VCaP (cell line): Measurements from ENCODE around the gene RCC2.
A peak's percentile ranks its signal among the peaks of the same experiment; 100 is the strongest.

Experiments used
- H3K27ac ChIP-seq: fragments of 450-650 bp; 2 replicates; pipeline ENCODE4 v1.5.1; 2017
- CTCF ChIP-seq: fragments of 450-650 bp; conservative IDR thresholded peaks from 2 replicates; pipeline ENCODE4 v1.5.1; 2017; ENCODE audit warnings: mild to moderate bottlenecking, moderate library complexity

Gene RCC2

DNA sequence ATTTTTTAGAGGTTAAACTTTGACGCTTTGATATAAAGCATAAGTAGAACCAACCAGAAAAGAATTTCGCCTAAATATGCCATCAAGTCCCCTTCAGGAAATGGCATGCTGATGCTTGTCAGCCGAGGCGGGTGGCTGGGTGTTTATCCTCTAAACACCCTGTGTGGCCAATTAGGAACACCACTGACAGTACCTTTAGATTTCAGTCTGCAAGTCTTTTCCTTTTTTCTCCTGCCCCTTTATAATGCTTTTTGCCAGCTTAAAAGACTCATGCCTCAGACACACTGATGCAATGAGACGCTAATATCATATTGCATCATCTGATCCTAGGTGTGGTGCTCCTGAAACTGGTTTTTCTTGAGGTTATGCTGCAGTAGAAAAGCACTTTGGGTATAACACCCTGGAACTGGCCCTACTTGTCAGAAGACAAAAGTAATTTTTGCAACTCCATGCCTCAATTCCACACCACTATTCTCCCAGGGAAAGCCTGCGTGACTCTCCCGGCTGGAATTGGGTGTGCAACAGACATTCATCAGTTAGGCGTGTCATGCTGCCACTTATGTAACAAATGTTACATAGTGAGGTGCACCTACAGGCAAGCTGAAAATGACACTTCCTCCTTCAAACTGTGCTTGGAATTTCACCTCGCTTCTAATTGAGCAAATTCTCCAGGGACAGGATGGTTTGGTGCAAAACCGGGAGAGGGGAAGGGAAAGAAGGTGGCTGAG is 2.0 kb upstream of the RCC2 start:
- peak overlapping the region; percentile 1; the same call in 1 of the 2 replicates for H3K27ac ChIP-seq

GRCh38 chr1:17440827-17441168 is 1.3 kb upstream of the RCC2 start:
- H3K27ac ChIP-seq = peak overlapping the region; percentile 91

More for the DNA sequence above, 2.0 kb upstream of the RCC2 start:
- no peak for TF ChIP-seq CTCF

GRCh38 chr1:17440074-17440826 is 773 bp upstream of the RCC2 start:
- peak overlapping the region; percentile 91 for H3K27ac ChIP-seq

More at GRCh38 chr1:17440827-17441168, 1.3 kb upstream of the RCC2 start:
- no peak for TF ChIP-seq CTCF

DNA sequence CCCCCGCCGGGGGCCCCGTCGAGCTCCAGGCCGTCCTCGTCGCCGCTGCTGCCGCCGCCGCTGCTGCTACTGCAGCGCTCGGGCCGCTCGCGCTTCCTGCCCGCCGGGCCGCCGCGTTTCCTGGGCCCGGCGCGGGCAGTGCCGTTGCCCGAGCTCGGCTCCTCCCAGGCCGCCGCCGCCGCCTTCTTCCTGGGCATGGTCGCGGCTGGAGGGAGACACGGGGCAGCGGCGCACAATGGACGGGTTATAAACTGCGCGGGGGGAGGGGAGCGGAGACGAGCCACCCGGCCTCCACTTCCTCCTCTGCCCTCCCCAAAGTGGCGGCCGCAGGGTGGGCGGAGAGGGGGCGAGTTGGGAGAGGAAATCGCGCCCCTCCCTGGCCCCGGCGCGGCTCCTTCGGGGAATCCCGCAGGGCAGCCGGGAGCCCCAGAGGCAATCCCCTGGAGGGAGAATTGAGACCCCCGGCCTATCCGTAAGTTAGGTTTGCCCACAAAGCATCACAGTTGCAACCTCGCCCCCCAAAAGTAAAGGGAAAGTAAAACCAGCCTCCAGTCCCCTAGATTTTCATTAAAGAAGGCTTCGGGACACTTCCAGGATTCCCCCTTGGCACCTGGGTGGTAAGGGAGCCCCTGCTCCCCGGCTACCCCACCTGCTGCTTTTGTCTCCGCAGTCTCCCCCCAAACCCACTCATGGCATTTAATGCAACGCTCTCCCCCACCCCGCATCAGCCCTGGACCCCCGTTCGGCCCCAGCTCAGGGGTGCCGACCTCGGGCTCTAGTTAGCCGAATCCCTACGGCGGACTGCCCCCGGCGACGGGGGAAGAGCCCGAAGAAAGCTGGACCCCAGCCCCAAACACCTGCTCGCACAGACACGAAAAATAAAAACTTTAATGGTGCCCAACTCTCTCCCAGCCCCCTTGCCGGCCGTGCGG is 893 bp downstream of the RCC2 start:
- peak overlapping the region; percentile 91 for H3K27ac ChIP-seq
- TF ChIP-seq CTCF = no peak

More at GRCh38 chr1:17440074-17440826, 773 bp upstream of the RCC2 start:
- TF ChIP-seq CTCF = no peak

- peak overlapping the region; percentile 91 for H3K27ac ChIP-seq
- no peak for TF ChIP-seq CTCF
Observed at GRCh38 chr1:17437580-17438317, 1.7 kb downstream of the RCC2 start.

DNA sequence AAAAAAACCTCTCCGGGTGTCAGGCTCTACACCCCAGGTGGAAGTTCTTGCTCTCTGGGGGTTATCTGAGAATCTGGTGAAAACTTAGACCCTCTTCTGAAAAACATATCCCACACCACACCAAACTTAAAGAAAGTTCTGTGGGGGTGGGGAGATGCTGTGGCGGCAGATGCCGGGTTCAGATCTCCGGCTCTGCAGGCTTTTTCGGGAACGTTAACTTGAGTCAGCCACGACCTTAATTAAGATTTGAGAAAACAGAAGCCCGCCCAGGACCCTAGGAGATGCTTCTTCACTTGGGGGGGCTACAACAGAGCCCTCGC is 2.3 kb downstream of the RCC2 start:
- TF ChIP-seq CTCF = no peak
- H3K27ac ChIP-seq = peak overlapping the region; percentile 91
